NCI-H345 treated with DMSO at 0.1 percent for 48 hours (cell line): ENCODE measurements around the gene SHISA9.

Experiments
- DNase-seq: peaks from one replicate; lab custom pipeline; 2025; ENCODE audit not compliant: unreplicated experiment; lab: John Stamatoyannopoulos, UW

SHISA9 gene

GRCh38 chr16:13013043-13013442 lies 111.6 kb downstream of the SHISA9 start:
- no peak for DNase-seq

- DNase-seq = no peak
These were observed 113.1 kb downstream of the SHISA9 start for GRCh38 chr16:13014476-13014875.

GRCh38 chr16:13018026-13018425 lies 116.6 kb downstream of the SHISA9 start:
- DNase-seq = no peak

GRCh38 chr16:13021996-13022395 lies 120.6 kb downstream of the SHISA9 start:
- DNase-seq = no peak

- DNase-seq = no peak
These were observed 128.4 kb downstream of the SHISA9 start for GRCh38 chr16:13029786-13030185.

GRCh38 chr16:13030769-13031168 lies 129.4 kb downstream of the SHISA9 start:
- DNase-seq = no peak

GRCh38 chr16:13032911-13033310 lies 131.5 kb downstream of the SHISA9 start:
- no peak for DNase-seq

- no peak for DNase-seq
These were observed 135.2 kb downstream of the SHISA9 start for GRCh38 chr16:13036600-13036999.

GRCh38 chr16:13038591-13038990 lies 137.2 kb downstream of the SHISA9 start:
- DNase-seq = no peak

- no peak for DNase-seq
These were observed 138.1 kb downstream of the SHISA9 start for GRCh38 chr16:13039526-13039925.

- no peak for DNase-seq
These were observed 139.8 kb downstream of the SHISA9 start for GRCh38 chr16:13041180-13041579.

GRCh38 chr16:13041646-13042290 lies 140.4 kb downstream of the SHISA9 start:
- DNase-seq = no peak

GRCh38 chr16:13042291-13042685 lies 140.9 kb downstream of the SHISA9 start:
- no peak for DNase-seq

- no peak for DNase-seq
These were observed 144.8 kb downstream of the SHISA9 start for GRCh38 chr16:13046061-13046821.

- no peak for DNase-seq
These were observed 145.9 kb downstream of the SHISA9 start for GRCh38 chr16:13047276-13047675.

GRCh38 chr16:13049688-13050087 lies 148.3 kb downstream of the SHISA9 start:
- DNase-seq = no peak

- no peak for DNase-seq
These were observed 151.0 kb downstream of the SHISA9 start for GRCh38 chr16:13052431-13052830.

GRCh38 chr16:13055480-13055879 lies 154.1 kb downstream of the SHISA9 start:
- no peak for DNase-seq

GRCh38 chr16:13056607-13057006 lies 155.2 kb downstream of the SHISA9 start:
- DNase-seq = no peak

- DNase-seq = no peak
These were observed 159.5 kb downstream of the SHISA9 start for GRCh38 chr16:13060932-13061331.

GRCh38 chr16:13061691-13062090 lies 160.3 kb downstream of the SHISA9 start:
- no peak for DNase-seq

- no peak for DNase-seq
These were observed 160.8 kb downstream of the SHISA9 start for GRCh38 chr16:13062219-13062618.

GRCh38 chr16:13063457-13063856 lies 162.1 kb downstream of the SHISA9 start:
- DNase-seq = no peak
